Stimulated activated memory B cell treated with anti-CD40 and anti-IgM and Interleukin-4, amounts not matched to agents 10 μg/mL and 1 μg/mL and 100 μg/mL, for 72 hours (primary cell): Measurements from ENCODE around the gene CNTNAP2.

Experiments
- ATAC-seq: fragments of 150-1000 bp; cut with Tn5 transposase; 2 replicates; pipeline ENCODE4 v1.10.0; 2021
- H3K27ac Mint-ChIP-seq: one replicate; pipeline ENCODE4 v1.8.0; 2022; ENCODE audit warnings: mild to moderate bottlenecking, mixed read lengths
- H3K27me3 Mint-ChIP-seq: one replicate; pipeline ENCODE4 v1.8.0; 2022; ENCODE audit warnings: mixed read lengths
- H3K36me3 Mint-ChIP-seq: one replicate; pipeline ENCODE4 v1.8.0; 2022; ENCODE audit warnings: mixed read lengths
- H3K4me1 Mint-ChIP-seq: one replicate; pipeline ENCODE4 v1.8.0; 2022; ENCODE audit warnings: mixed read lengths
- H3K4me3 Mint-ChIP-seq: one replicate; pipeline ENCODE4 v1.8.0; 2022; ENCODE audit warnings: mild to moderate bottlenecking, moderate library complexity, mixed read lengths
- H3K9me3 Mint-ChIP-seq: one replicate; pipeline ENCODE4 v1.8.0; 2022; ENCODE audit warnings: mixed read lengths

Gene CNTNAP2

GRCh38 chr7:147516391-147516790, 1399.8 kb downstream of the CNTNAP2 start:
- ATAC-seq, result no peak
- Mint-ChIP-seq H3K27ac (no peak overlapping the region), H3K9me3 (no peaks in the 10 kb centered on the region), H3K27me3 (no peaks in the 10 kb centered on the region), H3K4me3 (no peak overlapping the region), H3K4me1 (no peaks in the 10 kb centered on the region), H3K36me3 (no peaks in the 10 kb centered on the region)

GRCh38 chr7:147519062-147519461, 1402.5 kb downstream of the CNTNAP2 start:
- Mint-ChIP-seq H3K4me1 (no peaks in the 10 kb centered on the region), H3K27me3 (no peaks in the 10 kb centered on the region), H3K9me3 (no peaks in the 10 kb centered on the region), H3K4me3 (no peak overlapping the region), H3K27ac (no peak overlapping the region), H3K36me3 (no peaks in the 10 kb centered on the region)
- ATAC-seq, result no peak

- no peaks in the 10 kb centered on the region for H3K9me3 Mint-ChIP-seq
- no peaks in the 10 kb centered on the region for H3K4me1 Mint-ChIP-seq
- no peak overlapping the region for H3K27ac Mint-ChIP-seq
- H3K4me3 Mint-ChIP-seq, result no peak overlapping the region
- no peaks in the 10 kb centered on the region for H3K27me3 Mint-ChIP-seq
- H3K36me3 Mint-ChIP-seq, result no peaks in the 10 kb centered on the region
- no peak for ATAC-seq
Observed at GRCh38 chr7:147523056-147523455, 1406.5 kb downstream of the CNTNAP2 start.

GRCh38 chr7:147524726-147525250, 1408.2 kb downstream of the CNTNAP2 start:
- Mint-ChIP-seq H3K4me1 (no peaks in the 10 kb centered on the region), H3K4me3 (no peak overlapping the region), H3K27me3 (no peaks in the 10 kb centered on the region), H3K36me3 (no peaks in the 10 kb centered on the region), H3K27ac (no peak overlapping the region), H3K9me3 (no peaks in the 10 kb centered on the region)
- ATAC-seq, result no peak

- Mint-ChIP-seq H3K4me3 (no peak overlapping the region), H3K4me1 (no peaks in the 10 kb centered on the region), H3K36me3 (no peaks in the 10 kb centered on the region), H3K27me3 (no peaks in the 10 kb centered on the region), H3K9me3 (no peaks in the 10 kb centered on the region), H3K27ac (no peak overlapping the region)
- no peak for ATAC-seq
Observed at GRCh38 chr7:147525325-147525724, 1408.7 kb downstream of the CNTNAP2 start.

- H3K27ac Mint-ChIP-seq, result no peak overlapping the region
- ATAC-seq, result no peak
- no peaks in the 10 kb centered on the region for H3K27me3 Mint-ChIP-seq
- H3K4me3 Mint-ChIP-seq, result no peak overlapping the region
- no peaks in the 10 kb centered on the region for H3K36me3 Mint-ChIP-seq
- no peaks in the 10 kb centered on the region for H3K9me3 Mint-ChIP-seq
- no peaks in the 10 kb centered on the region for H3K4me1 Mint-ChIP-seq
Observed at GRCh38 chr7:147535701-147536111, 1419.1 kb downstream of the CNTNAP2 start.

GRCh38 chr7:147539685-147540084, 1423.1 kb downstream of the CNTNAP2 start:
- ATAC-seq, result no peak
- H3K27me3 Mint-ChIP-seq, result no peaks in the 10 kb centered on the region
- no peaks in the 10 kb centered on the region for H3K4me1 Mint-ChIP-seq
- no peak overlapping the region for H3K4me3 Mint-ChIP-seq
- H3K9me3 Mint-ChIP-seq, result peaks cover 9% of the 10 kb centered on the region
- no peaks in the 10 kb centered on the region for H3K36me3 Mint-ChIP-seq
- H3K27ac Mint-ChIP-seq, result no peak overlapping the region

- H3K27me3 Mint-ChIP-seq, result no peaks in the 10 kb centered on the region
- no peak overlapping the region for H3K27ac Mint-ChIP-seq
- ATAC-seq, result no peak
- no peak overlapping the region for H3K4me3 Mint-ChIP-seq
- H3K9me3 Mint-ChIP-seq, result peaks cover 11% of the 10 kb centered on the region
- no peaks in the 10 kb centered on the region for H3K36me3 Mint-ChIP-seq
- no peaks in the 10 kb centered on the region for H3K4me1 Mint-ChIP-seq
Observed at GRCh38 chr7:147540743-147541142, 1424.1 kb downstream of the CNTNAP2 start.

GRCh38 chr7:147541261-147541660, 1424.7 kb downstream of the CNTNAP2 start:
- Mint-ChIP-seq H3K27ac (no peak overlapping the region), H3K9me3 (peaks cover 15% of the 10 kb centered on the region), H3K36me3 (no peaks in the 10 kb centered on the region), H3K4me1 (no peaks in the 10 kb centered on the region), H3K4me3 (no peak overlapping the region), H3K27me3 (no peaks in the 10 kb centered on the region)
- no peak for ATAC-seq

- ATAC-seq, result no peak
- H3K27me3 Mint-ChIP-seq, result no peaks in the 10 kb centered on the region
- no peak overlapping the region for H3K27ac Mint-ChIP-seq
- H3K36me3 Mint-ChIP-seq, result no peaks in the 10 kb centered on the region
- no peaks in the 10 kb centered on the region for H3K4me1 Mint-ChIP-seq
- no peak overlapping the region for H3K4me3 Mint-ChIP-seq
- H3K9me3 Mint-ChIP-seq, result peaks cover 15% of the 10 kb centered on the region
Observed at GRCh38 chr7:147547252-147547897, 1430.8 kb downstream of the CNTNAP2 start.

GRCh38 chr7:147556317-147556716, 1439.7 kb downstream of the CNTNAP2 start:
- ATAC-seq, result no peak
- no peaks in the 10 kb centered on the region for H3K9me3 Mint-ChIP-seq
- no peaks in the 10 kb centered on the region for H3K4me1 Mint-ChIP-seq
- H3K27me3 Mint-ChIP-seq, result no peaks in the 10 kb centered on the region
- H3K36me3 Mint-ChIP-seq, result no peaks in the 10 kb centered on the region
- H3K27ac Mint-ChIP-seq, result no peak overlapping the region
- H3K4me3 Mint-ChIP-seq, result no peak overlapping the region

- H3K4me1 Mint-ChIP-seq, result no peaks in the 10 kb centered on the region
- H3K36me3 Mint-ChIP-seq, result no peaks in the 10 kb centered on the region
- no peaks in the 10 kb centered on the region for H3K27me3 Mint-ChIP-seq
- peaks cover 9% of the 10 kb centered on the region for H3K9me3 Mint-ChIP-seq
- H3K27ac Mint-ChIP-seq, result no peak overlapping the region
- no peak overlapping the region for H3K4me3 Mint-ChIP-seq
- ATAC-seq, result no peak
Observed at GRCh38 chr7:147563669-147564068, 1447.1 kb downstream of the CNTNAP2 start.

- Mint-ChIP-seq H3K9me3 (peaks cover 9% of the 10 kb centered on the region), H3K36me3 (no peaks in the 10 kb centered on the region), H3K4me3 (no peak overlapping the region), H3K4me1 (no peaks in the 10 kb centered on the region), H3K27ac (no peak overlapping the region), H3K27me3 (no peaks in the 10 kb centered on the region)
- no peak for ATAC-seq
Observed at GRCh38 chr7:147564786-147565476, 1448.3 kb downstream of the CNTNAP2 start.

- Mint-ChIP-seq H3K4me3 (no peak overlapping the region), H3K36me3 (no peaks in the 10 kb centered on the region), H3K27me3 (no peaks in the 10 kb centered on the region), H3K4me1 (no peaks in the 10 kb centered on the region), H3K27ac (no peak overlapping the region), H3K9me3 (peaks cover 11% of the 10 kb centered on the region)
- no peak for ATAC-seq
Observed at GRCh38 chr7:147567043-147567442, 1450.4 kb downstream of the CNTNAP2 start.

GRCh38 chr7:147569116-147569913, 1452.7 kb downstream of the CNTNAP2 start:
- no peak for ATAC-seq
- Mint-ChIP-seq H3K4me3 (no peak overlapping the region), H3K27me3 (no peaks in the 10 kb centered on the region), H3K9me3 (peaks cover 11% of the 10 kb centered on the region), H3K4me1 (no peaks in the 10 kb centered on the region), H3K27ac (no peak overlapping the region), H3K36me3 (no peaks in the 10 kb centered on the region)
